PC-3 (cell line): ENCODE measurements around the gene GET3. TPM values are rescaled to one million over a fixed set of nuclear protein-coding genes. Genes with fewer than 3 reads are reported as not detected.
A peak's percentile ranks its signal among the peaks of the same experiment; 100 is the strongest.

Experiments
- ATAC-seq: fragments of 200-7000 bp; cut with Tn5 transposase; 2 replicates; pipeline ENCODE4 v1.9.1; 2020; ENCODE audit warnings: mild to moderate bottlenecking, moderate library complexity
- BruUV-seq: library from RNA; stranded (reverse); fragments of 400-500 nt; replicated peaks from 2 replicates; lab custom pipeline; 2021; lab: Mats Ljungman, UMichigan
- CTCF ChIA-PET: fragments of 300-600 bp; sonication (Branson Sonifier 250); formaldehyde crosslinking; loops from one replicate; lab custom pipeline; 2022; ENCODE audit warnings: antibody characterized with exemption; lab: Charles Lee
- POLR2A ChIA-PET: fragments of 300-600 bp; sonication (Branson Sonifier 250); formaldehyde crosslinking; loops from one replicate; lab custom pipeline; 2022; ENCODE audit warnings: antibody characterized with exemption; ENCODE audit not compliant: unreplicated experiment; lab: Charles Lee
- DNase-seq: peaks from one replicate; pipeline ENCODE4 v3.0.0-alpha.2; 2015
- H2AFZ ChIP-seq: fragments of 300-600 bp; sonication (generic); 2 replicates; pipeline ENCODE4 v1.6.0; 2016; ENCODE audit warnings: antibody characterized with exemption, low read length
- H3F3A ChIP-seq: fragments of 300-600 bp; sonication (generic); one replicate; pipeline ENCODE4 v1.6.0; 2017; ENCODE audit warnings: antibody characterized with exemption, low read length, control low read depth, mild to moderate bottlenecking; ENCODE audit not compliant: unreplicated experiment
- H3K27ac ChIP-seq: fragments of 300-600 bp; sonication (generic); 2 replicates; pipeline ENCODE4 v1.5.1; 2016; ENCODE audit warnings: mild to moderate bottlenecking, low read length
- H3K27me3 ChIP-seq: fragments of 300-600 bp; sonication (generic); 2 replicates; pipeline ENCODE4 v1.6.1; 2016; ENCODE audit warnings: low read length, mixed read lengths
- H3K36me3 ChIP-seq: fragments of 300-600 bp; sonication (generic); 2 replicates; pipeline ENCODE4 v1.6.1; 2016; ENCODE audit warnings: low read depth, mixed run types, low read length, mixed read lengths
- H3K4me1 ChIP-seq: fragments of 300-600 bp; sonication (generic); 2 replicates; pipeline ENCODE4 v1.5.1; 2016; ENCODE audit warnings: low read length; ENCODE audit not compliant: insufficient read depth
- H3K4me2 ChIP-seq: fragments of 300-600 bp; sonication (generic); 2 replicates; pipeline ENCODE4 v1.6.0; 2016; ENCODE audit warnings: low read length
- H3K4me3 ChIP-seq: fragments of 300-600 bp; sonication (generic); 2 replicates; pipeline ENCODE4 v1.5.1; 2016; ENCODE audit warnings: mild to moderate bottlenecking, low read length, mixed read lengths
- H3K79me2 ChIP-seq: fragments of 300-600 bp; sonication (generic); 2 replicates; pipeline ENCODE4 v1.6.1; 2017; ENCODE audit warnings: low read length, mixed read lengths
- H3K9ac ChIP-seq: fragments of 300-600 bp; sonication (generic); 2 replicates; pipeline ENCODE4 v1.6.0; 2016; ENCODE audit warnings: mild to moderate bottlenecking, low read length
- H3K9me2 ChIP-seq: fragments of 300-600 bp; sonication (generic); replicated peaks from 2 replicates; pipeline ENCODE4 v1.6.1; 2016; ENCODE audit warnings: mixed run types, low read length, mixed read lengths
- H3K9me3 ChIP-seq: fragments of 300-600 bp; sonication (generic); 2 replicates; pipeline ENCODE4 v1.6.1; 2016; ENCODE audit warnings: low read length, mixed read lengths
- H4K20me1 ChIP-seq: fragments of 300-600 bp; sonication (generic); 2 replicates; pipeline ENCODE4 v1.6.1; 2016; ENCODE audit warnings: low read length, mixed read lengths
- EZH2 ChIP-seq: fragments of 300-600 bp; sonication (generic); IDR thresholded peaks from one replicate; pipeline ENCODE4 v1.6.1; 2017; ENCODE audit warnings: antibody characterized with exemption, mild to moderate bottlenecking, low read length; ENCODE audit not compliant: unreplicated experiment
- EZH2phosphoT487 ChIP-seq: fragments of 300-600 bp; sonication (generic); IDR thresholded peaks from 2 replicates; pipeline ENCODE4 v1.6.1; 2018; ENCODE audit warnings: mild to moderate bottlenecking, antibody characterized with exemption, low read length, borderline replicate concordance
- intact Hi-C: fragments of 100-400 bp; cut with micrococcal nuclease; formaldehyde crosslinking; loops from 2 replicates; pipeline ENCODE4 v1.9.0; 2023
- total RNA-seq: library from RNA; depleted of rRNA; stranded (reverse); fragments of >200 nt; gene quantifications from 2 replicates; pipeline ENCODE4 v1.2.3, GENCODE V29; 2014
- TF ChIP-seq, protein P1 (sequence below): fragments of 300-600 bp; sonication (generic); conservative IDR thresholded peaks from 2 replicates; pipeline ENCODE4 v1.5.1; 2017; ENCODE audit warnings: antibody characterized with exemption, low read depth, mild to moderate bottlenecking, low read length

GET3 gene
- total RNA-seq, 1 experiment from 2014 or later: 264 TPM

DNA sequence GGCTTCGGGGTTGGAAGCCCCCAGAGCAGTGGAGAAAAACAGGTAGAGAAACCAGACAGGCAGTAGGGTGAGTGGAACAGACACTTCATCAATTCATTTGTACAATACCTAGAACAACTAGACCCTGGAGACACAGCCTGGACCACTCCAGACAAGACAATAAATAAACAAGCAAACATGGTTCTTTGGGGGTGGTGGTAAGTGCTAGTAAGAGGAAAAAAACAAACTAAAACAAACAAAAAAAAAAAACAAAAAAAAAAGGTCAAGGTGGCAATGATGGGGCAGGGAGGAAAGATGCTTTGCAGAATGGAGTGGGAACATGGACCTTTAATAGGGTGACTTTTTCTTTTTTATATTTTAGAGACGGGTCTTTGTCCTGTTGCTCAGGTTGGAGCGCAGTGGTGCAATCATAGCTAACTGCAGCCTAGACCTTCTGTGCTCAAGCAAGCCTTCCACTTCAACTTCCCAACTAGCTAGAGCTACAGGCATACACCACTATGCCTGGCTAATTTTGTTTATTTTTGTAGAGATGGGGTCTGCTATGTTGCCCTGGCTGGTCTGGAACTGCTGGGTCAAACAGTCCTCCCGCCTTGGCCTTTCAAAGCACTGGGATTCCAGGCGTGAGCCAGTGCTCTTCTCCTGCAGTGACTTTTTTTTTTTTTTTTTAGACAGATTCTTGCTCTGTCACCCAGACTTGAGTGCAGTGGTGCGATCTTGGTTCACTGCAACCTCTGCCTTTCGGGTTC, 57.1 kb downstream of the GET3 start:
- H3F3A ChIP-seq: peaks cover 12% of the 10 kb centered on the region
- H3K4me3 ChIP-seq: peak overlapping the region; percentile 90
- peak overlapping the region; percentile 64 for H2AFZ ChIP-seq
- ATAC-seq (no peak), DNase-seq (peak; percentile 9)
- peaks cover 16% of the 10 kb centered on the region for H4K20me1 ChIP-seq
- ChIA-PET POLR2A (interaction anchor here (0.6 kb wide), 2 partner anchors 82 to 654 kb away, joined by 3 to 5 read pairs; partner anchors contain the start of gene ZNF20), CTCF (interaction anchor here (0.6 kb wide), 1 partner anchor 61 kb away, joined by 4 read pairs; no protein-coding TSS in a partner anchor)
- H3K9me3 ChIP-seq: no peaks in the 10 kb centered on the region
- peak overlapping the region; percentile 92 for H3K4me2 ChIP-seq
- H3K36me3 ChIP-seq: peaks cover 2% of the 10 kb centered on the region; the same call in 1 of the 2 replicates
- H3K27ac ChIP-seq: peak overlapping the region; percentile 95
- intact Hi-C loops: no loop called here
- no peaks in the 10 kb centered on the region for H3K27me3 ChIP-seq
- H3K9me2 ChIP-seq: no peaks in the 10 kb centered on the region
- H3K79me2 ChIP-seq: peaks cover 21% of the 10 kb centered on the region
- no TSS peak for BruUV-seq
- peaks cover 28% of the 10 kb centered on the region for H3K4me1 ChIP-seq
- TF ChIP-seq, protein P1, sequence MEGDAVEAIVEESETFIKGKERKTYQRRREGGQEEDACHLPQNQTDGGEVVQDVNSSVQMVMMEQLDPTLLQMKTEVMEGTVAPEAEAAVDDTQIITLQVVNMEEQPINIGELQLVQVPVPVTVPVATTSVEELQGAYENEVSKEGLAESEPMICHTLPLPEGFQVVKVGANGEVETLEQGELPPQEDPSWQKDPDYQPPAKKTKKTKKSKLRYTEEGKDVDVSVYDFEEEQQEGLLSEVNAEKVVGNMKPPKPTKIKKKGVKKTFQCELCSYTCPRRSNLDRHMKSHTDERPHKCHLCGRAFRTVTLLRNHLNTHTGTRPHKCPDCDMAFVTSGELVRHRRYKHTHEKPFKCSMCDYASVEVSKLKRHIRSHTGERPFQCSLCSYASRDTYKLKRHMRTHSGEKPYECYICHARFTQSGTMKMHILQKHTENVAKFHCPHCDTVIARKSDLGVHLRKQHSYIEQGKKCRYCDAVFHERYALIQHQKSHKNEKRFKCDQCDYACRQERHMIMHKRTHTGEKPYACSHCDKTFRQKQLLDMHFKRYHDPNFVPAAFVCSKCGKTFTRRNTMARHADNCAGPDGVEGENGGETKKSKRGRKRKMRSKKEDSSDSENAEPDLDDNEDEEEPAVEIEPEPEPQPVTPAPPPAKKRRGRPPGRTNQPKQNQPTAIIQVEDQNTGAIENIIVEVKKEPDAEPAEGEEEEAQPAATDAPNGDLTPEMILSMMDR: no peak
- peak; percentile 41; the same call in 1 of the 2 replicates for TF ChIP-seq EZH2phosphoT487
- peak overlapping the region; percentile 89 for H3K9ac ChIP-seq

GRCh38 chr19:12794971-12795381, 57.7 kb downstream of the GET3 start:
- Histone ChIP-seq H3K79me2 (peaks cover 27% of the 10 kb centered on the region), H3K27ac (no peak overlapping the region), H3K9me3 (no peaks in the 10 kb centered on the region), H3K4me3 (no peak overlapping the region), H3K36me3 (peaks cover 8% of the 10 kb centered on the region), H4K20me1 (peaks cover 16% of the 10 kb centered on the region), H3K9ac (no peak overlapping the region), H2AFZ (no peak overlapping the region), H3F3A (peaks cover 12% of the 10 kb centered on the region), H3K27me3 (no peaks in the 10 kb centered on the region), H3K4me2 (no peak overlapping the region), H3K4me1 (peaks cover 26% of the 10 kb centered on the region), H3K9me2 (no peaks in the 10 kb centered on the region)
- BruUV-seq: no TSS peak
- DNase-seq: no peak
- ATAC-seq: no peak
- CTCF ChIA-PET: no interaction called here
- intact Hi-C loops: no loop called here
- TF ChIP-seq, protein P1: no peak
- TF ChIP-seq EZH2phosphoT487 (no peak), EZH2 (no peak)
- POLR2A ChIA-PET: interaction anchor here (0.6 kb wide), 1 partner anchor 82 kb away, joined by 5 read pairs; no protein-coding TSS in a partner anchor
